HEK293 (cell line): Measurements from ENCODE around the gene CANX.

ENCODE experiments used
- CTCF ChIA-PET: fragments of 350-600 bp; formaldehyde crosslinking; extraction: SDS; loops from one replicate; lab custom pipeline; 2021; ENCODE audit warnings: antibody characterized with exemption; lab: Yijun Ruan, JAX
- POLR2A ChIA-PET: fragments of 300-600 bp; formaldehyde crosslinking; extraction: SDS; loops from one replicate; lab custom pipeline; 2020; ENCODE audit warnings: antibody characterized with exemption, inconsistent platforms; lab: Yijun Ruan, JAX
- H3K27ac ChIP-seq: fragments of 200-500 bp; sonication (Bioruptor generic); 2 replicates; pipeline ENCODE4 v1.5.1; 2014; ENCODE audit warnings: low read depth, low read length, control low read depth, inconsistent platforms; ENCODE audit errors: extremely low read depth
- H3K36me3 ChIP-seq, 2 experiments: fragments of 200-500 bp in 1 of 2; sonication (Bioruptor generic) in 1 of 2; 1 replicate in 1 of 2; 2 replicates in 1 of 2; pipeline ENCODE4 v1.5.1; 2014 to 2017; ENCODE audit warnings: inconsistent platforms in 2 of 2, low read length in 2 of 2; ENCODE audit not compliant: control insufficient read depth in 2 of 2, insufficient read depth in 1 of 2
- H3K4me1 ChIP-seq: fragments of 200-500 bp; sonication (Bioruptor generic); 2 replicates; pipeline ENCODE4 v1.5.1; 2014; ENCODE audit warnings: mild to moderate bottlenecking, low read length, inconsistent platforms; ENCODE audit not compliant: control insufficient read depth, insufficient read depth
- H3K4me3 ChIP-seq: 2 replicates; pipeline ENCODE4 v1.5.1; 2011; ENCODE audit warnings: low read depth, mild to moderate bottlenecking, control low read depth, low read length, moderate library complexity
- H3K9me3 ChIP-seq: fragments of 200-500 bp; sonication (Bioruptor generic); 2 replicates; pipeline ENCODE4 v1.5.1; 2014; ENCODE audit warnings: low read depth, low read length, inconsistent platforms; ENCODE audit not compliant: control insufficient read depth, insufficient read depth
- BCL11B ChIP-seq: fragments of 450-650 bp; formaldehyde crosslinking; IDR thresholded peaks from 2 replicates; pipeline ENCODE4 v1.5.1; 2016; ENCODE audit warnings: low read depth, missing biosample characterization, missing genetic modification characterization
- GLIS2 ChIP-seq: fragments of 450-650 bp; formaldehyde crosslinking; IDR thresholded peaks from 2 replicates; pipeline ENCODE4 v1.5.1; 2016; ENCODE audit warnings: missing biosample characterization, missing genetic modification characterization
- KLF9 ChIP-seq: fragments of 450-650 bp; formaldehyde crosslinking; IDR thresholded peaks from 2 replicates; pipeline ENCODE4 v1.5.1; 2016; ENCODE audit warnings: missing biosample characterization, missing genetic modification characterization, low read depth
- OVOL3 ChIP-seq: fragments of 450-650 bp; formaldehyde crosslinking; IDR thresholded peaks from 2 replicates; pipeline ENCODE4 v1.5.1; 2016; ENCODE audit warnings: missing biosample characterization, missing genetic modification characterization
- PRDM1 ChIP-seq: fragments of 450-650 bp; formaldehyde crosslinking; IDR thresholded peaks from 2 replicates; pipeline ENCODE4; 2016; ENCODE audit warnings: missing biosample characterization, missing genetic modification characterization
- PRDM2 ChIP-seq: fragments of 450-650 bp; formaldehyde crosslinking; IDR thresholded peaks from 2 replicates; pipeline ENCODE4 v1.5.1; 2016; ENCODE audit warnings: missing biosample characterization, missing genetic modification characterization, borderline replicate concordance
- SP7 ChIP-seq: fragments of 450-650 bp; formaldehyde crosslinking; IDR thresholded peaks from 2 replicates; pipeline ENCODE4 v1.5.1; 2016; ENCODE audit warnings: missing biosample characterization, missing genetic modification characterization
- TRIM28 ChIP-seq: IDR thresholded peaks from 2 replicates; pipeline ENCODE4 v1.6.1; 2011; ENCODE audit warnings: low read length, control low read depth, borderline replicate concordance
- ZFP41 ChIP-seq: fragments of 450-650 bp; formaldehyde crosslinking; IDR thresholded peaks from 2 replicates; pipeline ENCODE4 v1.5.1; 2016; ENCODE audit warnings: missing biosample characterization, missing genetic modification characterization, borderline replicate concordance
- ZFP69B ChIP-seq: fragments of 450-650 bp; formaldehyde crosslinking; IDR thresholded peaks from 2 replicates; pipeline ENCODE4 v1.5.1; 2016; ENCODE audit warnings: missing biosample characterization, missing genetic modification characterization
- ZNF114 ChIP-seq: fragments of 450-650 bp; formaldehyde crosslinking; IDR thresholded peaks from 2 replicates; pipeline ENCODE4 v1.5.0; 2017; ENCODE audit warnings: missing biosample characterization, missing genetic modification characterization
- ZNF132 ChIP-seq: fragments of 450-650 bp; formaldehyde crosslinking; IDR thresholded peaks from 2 replicates; pipeline ENCODE4 v1.5.1; 2017; ENCODE audit warnings: missing biosample characterization, missing genetic modification characterization, borderline replicate concordance
- ZNF146 ChIP-seq: fragments of 450-650 bp; formaldehyde crosslinking; IDR thresholded peaks from 2 replicates; pipeline ENCODE4 v1.5.1; 2016; ENCODE audit warnings: missing biosample characterization, missing genetic modification characterization
- ZNF2 ChIP-seq: fragments of 450-650 bp; formaldehyde crosslinking; IDR thresholded peaks from 2 replicates; pipeline ENCODE4 v1.5.1; 2016; ENCODE audit warnings: missing biosample characterization, missing genetic modification characterization
- ZNF266 ChIP-seq: fragments of 450-650 bp; formaldehyde crosslinking; IDR thresholded peaks from 2 replicates; pipeline ENCODE4 v1.5.1; 2016; ENCODE audit warnings: missing biosample characterization, missing genetic modification characterization, low read depth
- ZNF311 ChIP-seq: fragments of 450-650 bp; formaldehyde crosslinking; IDR thresholded peaks from 2 replicates; pipeline ENCODE4 v1.5.1; 2017; ENCODE audit warnings: missing biosample characterization, missing genetic modification characterization, borderline replicate concordance
- ZNF354C ChIP-seq: fragments of 450-650 bp; formaldehyde crosslinking; IDR thresholded peaks from 2 replicates; pipeline ENCODE4 v1.5.1; 2016; ENCODE audit warnings: missing biosample characterization, missing genetic modification characterization, low read depth, borderline replicate concordance
- ZNF558 ChIP-seq: fragments of 450-650 bp; formaldehyde crosslinking; IDR thresholded peaks from 2 replicates; pipeline ENCODE4 v1.5.1; 2016; ENCODE audit warnings: missing biosample characterization, missing genetic modification characterization
- ZNF585B ChIP-seq: fragments of 450-650 bp; formaldehyde crosslinking; IDR thresholded peaks from 2 replicates; pipeline ENCODE4 v1.5.1; 2016; ENCODE audit warnings: missing biosample characterization, missing genetic modification characterization
- ZNF596 ChIP-seq: fragments of 450-650 bp; IDR thresholded peaks from 2 replicates; pipeline ENCODE4 v1.5.0; 2018; ENCODE audit warnings: missing biosample characterization, mild to moderate bottlenecking, missing genetic modification characterization, moderate library complexity
- ZNF629 ChIP-seq: fragments of 450-650 bp; formaldehyde crosslinking; IDR thresholded peaks from 2 replicates; pipeline ENCODE4 v1.5.1; 2017; ENCODE audit warnings: missing biosample characterization, missing genetic modification characterization
- ZNF654 ChIP-seq: fragments of 450-650 bp; formaldehyde crosslinking; IDR thresholded peaks from 2 replicates; pipeline ENCODE4 v1.5.1; 2016; ENCODE audit warnings: low read depth, missing biosample characterization, missing genetic modification characterization
- ZNF660 ChIP-seq: fragments of 450-650 bp; IDR thresholded peaks from 2 replicates; pipeline ENCODE4 v1.5.1; 2018; ENCODE audit warnings: missing biosample characterization, mild to moderate bottlenecking, missing genetic modification characterization
- ZNF664 ChIP-seq: fragments of 450-650 bp; formaldehyde crosslinking; IDR thresholded peaks from 2 replicates; pipeline ENCODE4 v1.5.1; 2016; ENCODE audit warnings: missing biosample characterization, missing genetic modification characterization
- ZNF768 ChIP-seq: fragments of 450-650 bp; formaldehyde crosslinking; IDR thresholded peaks from 2 replicates; pipeline ENCODE4 v1.5.1; 2018; ENCODE audit warnings: missing biosample characterization, mild to moderate bottlenecking, missing genetic modification characterization
- ZNF777 ChIP-seq: fragments of 450-650 bp; formaldehyde crosslinking; IDR thresholded peaks from 2 replicates; pipeline ENCODE4 v1.5.1; 2017; ENCODE audit warnings: missing biosample characterization, missing genetic modification characterization, borderline replicate concordance
- ZXDB ChIP-seq: fragments of 450-650 bp; formaldehyde crosslinking; IDR thresholded peaks from 2 replicates; pipeline ENCODE4 v1.5.1; 2016; ENCODE audit warnings: missing biosample characterization, missing genetic modification characterization
- TF ChIP-seq, protein P1 (sequence below): fragments of 450-650 bp; formaldehyde crosslinking; IDR thresholded peaks from 2 replicates; pipeline ENCODE4 v1.5.1; 2016; ENCODE audit warnings: missing biosample characterization, missing genetic modification characterization
- TF ChIP-seq, protein P2 (sequence below): fragments of 450-650 bp; formaldehyde crosslinking; IDR thresholded peaks from 2 replicates; pipeline ENCODE4 v1.5.1; 2016; ENCODE audit warnings: missing biosample characterization, missing genetic modification characterization

The CANX gene

GRCh38 chr5:179762781-179763176 is 64.0 kb downstream of the CANX start (continued):
- TF ChIP-seq, protein P1, sequence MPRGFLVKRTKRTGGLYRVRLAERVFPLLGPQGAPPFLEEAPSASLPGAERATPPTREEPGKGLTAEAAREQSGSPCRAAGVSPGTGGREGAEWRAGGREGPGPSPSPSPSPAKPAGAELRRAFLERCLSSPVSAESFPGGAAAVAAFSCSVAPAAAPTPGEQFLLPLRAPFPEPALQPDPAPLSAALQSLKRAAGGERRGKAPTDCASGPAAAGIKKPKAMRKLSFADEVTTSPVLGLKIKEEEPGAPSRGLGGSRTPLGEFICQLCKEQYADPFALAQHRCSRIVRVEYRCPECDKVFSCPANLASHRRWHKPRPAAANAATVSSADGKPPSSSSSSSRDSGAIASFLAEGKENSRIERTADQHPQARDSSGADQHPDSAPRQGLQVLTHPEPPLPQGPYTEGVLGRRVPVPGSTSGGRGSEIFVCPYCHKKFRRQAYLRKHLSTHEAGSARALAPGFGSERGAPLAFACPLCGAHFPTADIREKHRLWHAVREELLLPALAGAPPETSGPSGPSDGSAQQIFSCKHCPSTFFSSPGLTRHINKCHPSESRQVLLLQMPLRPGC (tag by site-specific recombination): no peak
- TF ChIP-seq ZNF629 (tag by site-specific recombination) (0 out of 2 replicates have a peak, but pooled peaks have one; percentile 8), ZNF558 (tag by site-specific recombination) (no peak), TRIM28 (no peak)
- TF ChIP-seq, all 188 proteins: peak for 6

DNA sequence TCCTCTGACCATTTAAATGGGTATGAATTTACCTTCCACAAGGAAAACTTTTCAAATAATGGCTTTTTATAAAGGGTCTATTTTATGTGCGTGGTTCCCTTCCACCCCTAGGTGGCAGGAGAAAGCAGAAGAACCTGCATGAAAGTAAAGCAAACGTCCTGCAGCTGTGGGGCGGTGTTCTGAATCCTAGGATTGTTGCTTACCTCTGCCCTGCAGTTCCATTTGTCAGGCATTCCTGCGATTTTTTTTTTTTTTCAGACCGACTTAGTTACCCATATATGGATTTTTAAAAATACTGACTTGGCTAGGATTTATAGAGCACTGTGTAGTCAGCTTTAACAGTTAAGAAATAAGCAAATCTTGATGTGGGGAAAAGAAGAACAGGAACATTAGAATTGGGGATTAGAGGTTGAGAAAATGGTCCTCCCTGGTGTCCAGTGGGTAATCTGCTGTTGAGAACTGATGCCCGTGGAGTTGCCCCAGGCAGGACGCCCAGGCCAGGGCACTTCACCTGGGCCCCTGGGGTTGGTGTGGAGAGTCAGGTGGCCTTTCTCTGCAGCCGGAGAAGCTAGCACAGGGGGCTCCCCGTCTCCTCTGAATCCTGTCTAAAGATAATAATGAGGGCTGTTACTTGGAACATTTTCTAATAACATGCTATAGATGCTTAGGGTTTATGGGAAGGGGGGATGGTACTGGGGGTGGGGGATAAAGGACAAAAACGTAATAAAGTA is 64.6 kb downstream of the CANX start:
- ChIA-PET POLR2A (interaction anchor here (0.5 to 2.8 kb wide), 6 partner anchors 8 to 140 kb away, joined by 3 to 11 read pairs (median 4); partner anchors contain the start of gene HNRNPH1), CTCF (interaction anchor here (0.6 to 2.7 kb wide), 38 partner anchors 8 to 1310 kb away, joined by 3 to 17 read pairs (median 4); partner anchors contain the start of genes LTC4S, MAML1 and MRNIP)
- peaks cover 5 to 34% of the 10 kb centered on the region in 2 experiments for H3K36me3 ChIP-seq
- H3K9me3 ChIP-seq: no peaks in the 10 kb centered on the region
- H3K27ac ChIP-seq: no peak overlapping the region
- peaks cover 13% of the 10 kb centered on the region for H3K4me1 ChIP-seq
- no peak overlapping the region for H3K4me3 ChIP-seq
- no peak for TF ChIP-seq ZNF311 (tag by site-specific recombination)
- no peak; the same call in 1 of the 2 replicates for TF ChIP-seq SP7 (tag by site-specific recombination)
- TF ChIP-seq ZNF266 (tag by site-specific recombination): no peak
- TF ChIP-seq GLIS2: no peak
- no peak for TF ChIP-seq ZNF777 (tag by site-specific recombination)
- peak; percentile 75; the same call in 1 of the 2 replicates for TF ChIP-seq ZNF660
- TF ChIP-seq ZNF596 (tag by site-specific recombination): no peak
- TF ChIP-seq ZNF146 (tag by site-specific recombination): no peak
- TF ChIP-seq ZNF132 (tag by site-specific recombination): no peak
- no peak for TF ChIP-seq ZNF664 (tag by site-specific recombination)
- no peak for TF ChIP-seq PRDM2 (tag by site-specific recombination)
- TF ChIP-seq ZFP41 (tag by site-specific recombination): no peak
- TF ChIP-seq, protein P2, sequence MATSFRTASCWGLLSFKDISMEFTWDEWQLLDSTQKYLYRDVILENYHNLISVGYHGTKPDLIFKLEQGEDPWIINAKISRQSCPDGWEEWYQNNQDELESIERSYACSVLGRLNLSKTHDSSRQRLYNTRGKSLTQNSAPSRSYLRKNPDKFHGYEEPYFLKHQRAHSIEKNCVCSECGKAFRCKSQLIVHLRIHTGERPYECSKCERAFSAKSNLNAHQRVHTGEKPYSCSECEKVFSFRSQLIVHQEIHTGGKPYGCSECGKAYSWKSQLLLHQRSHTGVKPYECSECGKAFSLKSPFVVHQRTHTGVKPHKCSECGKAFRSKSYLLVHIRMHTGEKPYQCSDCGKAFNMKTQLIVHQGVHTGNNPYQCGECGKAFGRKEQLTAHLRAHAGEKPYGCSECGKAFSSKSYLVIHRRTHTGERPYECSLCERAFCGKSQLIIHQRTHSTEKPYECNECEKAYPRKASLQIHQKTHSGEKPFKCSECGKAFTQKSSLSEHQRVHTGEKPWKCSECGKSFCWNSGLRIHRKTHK (tag by site-specific recombination): no peak
- peak; percentile 70; the same call in 1 of the 2 replicates for TF ChIP-seq PRDM1 (tag by site-specific recombination)
- peak; percentile 62; the same call in 1 of the 2 replicates for TF ChIP-seq ZNF2 (tag by site-specific recombination)
- TF ChIP-seq ZNF585B (tag by site-specific recombination): no peak
- TF ChIP-seq ZNF768 (tag by site-specific recombination): no peak
- TF ChIP-seq ZFP69B (tag by site-specific recombination): no peak
- TF ChIP-seq OVOL3 (tag by site-specific recombination): no peak
- TF ChIP-seq ZXDB: no peak
- TF ChIP-seq KLF9 (tag by site-specific recombination): no peak
- no peak for TF ChIP-seq BCL11B
- TF ChIP-seq ZNF114 (tag by site-specific recombination): no peak
- TF ChIP-seq ZNF654 (tag by site-specific recombination): peak; percentile 72
- no peak for TF ChIP-seq ZNF354C (tag by site-specific recombination)
